SK-N-SH (cell line): ENCODE measurements around the gene MRC1. TPM values are rescaled to one million over a fixed set of nuclear protein-coding genes. Genes with fewer than 3 reads are reported as not detected.

Source experiments
- CTCF ChIA-PET: fragments of 300-600, 350-600 bp; formaldehyde crosslinking; extraction: SDS; loops from one replicate; lab custom pipeline; 2021; lab: Yijun Ruan, JAX
- POLR2A ChIA-PET: fragments of 350-600 bp; sonication (Branson Sonifier 250); formaldehyde crosslinking; extraction: SDS; loops from one replicate; lab custom pipeline; 2020; ENCODE audit warnings: antibody characterized with exemption, inconsistent platforms; lab: Yijun Ruan, JAX
- DNase-seq: peaks from one replicate; pipeline ENCODE4 v3.0.0; 2012
- H2AFZ ChIP-seq: fragments of 200-600 bp; sonication (generic); 2 replicates; pipeline ENCODE4 v1.8.1; 2016; ENCODE audit warnings: antibody characterized with exemption, mild to moderate bottlenecking, low read depth
- H3F3A ChIP-seq: fragments of 200-600 bp; sonication (generic); replicated peaks from 2 replicates; pipeline ENCODE3; 2016; ENCODE audit warnings: antibody characterized with exemption, mild to moderate bottlenecking; ENCODE audit not compliant: insufficient read depth
- H3K27ac ChIP-seq, 2 experiments: fragments of 200-500 bp in 1 of 2; fragments of 200-600 bp in 1 of 2; sonication (Bioruptor generic) in 1 of 2; sonication (generic), shearing (Covaris generic) in 1 of 2; 2 replicates each; pipeline versions ENCODE4 v1.5.1 to v1.6.1; 2014 to 2016; ENCODE audit warnings: low read depth in 2 of 2, inconsistent platforms in 1 of 2, low read length in 1 of 2, mild to moderate bottlenecking in 1 of 2, mixed read lengths in 1 of 2
- H3K27me3 ChIP-seq: fragments of 200-600 bp; sonication (generic), shearing (Covaris generic); 2 replicates; pipeline ENCODE4 v1.6.1; 2016; ENCODE audit warnings: mixed run types; ENCODE audit not compliant: insufficient read depth
- H3K36me3 ChIP-seq, 2 experiments: fragments of 200-500 bp in 1 of 2; fragments of 200-600 bp in 1 of 2; sonication (Bioruptor generic) in 1 of 2; sonication (generic) in 1 of 2; replicated peaks in 1 of 2; 2 replicates each; pipeline versions ENCODE3 to v1.5.1; 2014 to 2016; ENCODE audit warnings: low read length in 1 of 2, mild to moderate bottlenecking in 1 of 2; ENCODE audit not compliant: insufficient read depth in 2 of 2, control insufficient read depth in 1 of 2
- H3K4me1 ChIP-seq, 2 experiments: fragments of 200-500 bp in 1 of 2; fragments of 200-600 bp in 1 of 2; sonication (Bioruptor generic) in 1 of 2; sonication (generic), shearing (Covaris generic) in 1 of 2; 2 replicates each; pipeline versions ENCODE4 v1.5.1 to v1.6.1; 2014 to 2016; ENCODE audit warnings: low read depth in 1 of 2, low read length in 1 of 2, mixed run types in 1 of 2; ENCODE audit not compliant: insufficient read depth in 2 of 2, control insufficient read depth in 1 of 2
- H3K4me2 ChIP-seq: fragments of 200-600 bp; sonication (generic), shearing (Covaris generic); 2 replicates; pipeline ENCODE4 v1.6.1; 2017; ENCODE audit warnings: mixed run types
- H3K4me3 ChIP-seq, 2 experiments: fragments of 200-500 bp in 1 of 2; fragments of 200-600 bp in 1 of 2; sonication (Bioruptor generic) in 1 of 2; sonication (generic), shearing (Covaris generic) in 1 of 2; 2 replicates each; pipeline versions ENCODE4 v1.5.1 to v1.8.1; 2014 to 2016; ENCODE audit warnings: low read depth in 2 of 2, inconsistent platforms in 1 of 2, low read length in 1 of 2, mild to moderate bottlenecking in 1 of 2, mixed read lengths in 1 of 2, moderate library complexity in 1 of 2
- H3K79me2 ChIP-seq: fragments of 200-600 bp; sonication (generic); 2 replicates; pipeline ENCODE4 v1.8.1; 2017; ENCODE audit warnings: mild to moderate bottlenecking; ENCODE audit not compliant: insufficient read depth
- H3K9ac ChIP-seq: fragments of 200-600 bp; sonication (generic); 2 replicates; pipeline ENCODE4 v1.6.1; 2017; ENCODE audit warnings: mixed run types
- H3K9me2 ChIP-seq: fragments of 200-600 bp; sonication (generic); 2 replicates; pipeline ENCODE4 v1.6.1; 2017; ENCODE audit warnings: mixed run types
- H3K9me3 ChIP-seq: fragments of 200-600 bp; sonication (generic); 2 replicates; pipeline ENCODE4 v1.6.1; 2017; ENCODE audit warnings: mixed run types, mild to moderate bottlenecking, moderate library complexity
- H4K20me1 ChIP-seq: fragments of 200-600 bp; sonication (generic); 2 replicates; pipeline ENCODE4 v1.6.1; 2017; ENCODE audit warnings: mild to moderate bottlenecking, mixed run types; ENCODE audit not compliant: insufficient read depth
- CHD2 ChIP-seq: fragments of 150-350 bp; IDR thresholded peaks from 2 replicates; pipeline ENCODE4 v1.6.1; 2018; ENCODE audit warnings: low read length; ENCODE audit not compliant: partially characterized antibody
- CTCF ChIP-seq: fragments of 200-600 bp; sonication (generic); IDR thresholded peaks from 2 replicates; pipeline ENCODE4 v1.6.1; 2017; ENCODE audit warnings: antibody characterized with exemption, mild to moderate bottlenecking, moderate library complexity
- EP300 ChIP-seq, 2 experiments: IDR thresholded peaks; 2 replicates each; pipeline versions ENCODE4 v1.4.0 to v1.6.1; 2012; ENCODE audit warnings: borderline replicate concordance in 1 of 2, low read depth in 1 of 2, low read length in 1 of 2
- EZH2phosphoT487 ChIP-seq: fragments of 200-600 bp; sonication (generic); IDR thresholded peaks from 2 replicates; pipeline ENCODE4 v1.6.1; 2017; ENCODE audit warnings: low read depth, mixed run types, mild to moderate bottlenecking, antibody characterized with exemption, moderate library complexity, borderline replicate concordance
- FOXJ3 ChIP-seq: sonication (generic); formaldehyde crosslinking; IDR thresholded peaks from 2 replicates; pipeline ENCODE4 v1.5.1; 2020; ENCODE audit warnings: mild to moderate bottlenecking, missing genetic modification reagents
- FOXM1 ChIP-seq: IDR thresholded peaks from 2 replicates; pipeline ENCODE4 v1.4.0; 2012; ENCODE audit warnings: low read depth, mild to moderate bottlenecking
- GATA2 ChIP-seq: sonication (generic); formaldehyde crosslinking; IDR thresholded peaks from 2 replicates; pipeline ENCODE4 v1.5.0; 2020; ENCODE audit warnings: mild to moderate bottlenecking, missing genetic modification reagents
- MAX ChIP-seq: IDR thresholded peaks from 2 replicates; pipeline ENCODE4 v1.4.0; 2012; ENCODE audit warnings: low read depth
- MEF2A ChIP-seq: IDR thresholded peaks from 2 replicates; pipeline ENCODE4 v1.4.0; 2012; ENCODE audit warnings: low read depth, borderline replicate concordance
- MXI1 ChIP-seq: IDR thresholded peaks from 2 replicates; pipeline ENCODE4 v1.6.1; 2012; ENCODE audit warnings: mild to moderate bottlenecking, low read depth, low read length, improper control_type of control experiment
- NRF1 ChIP-seq: IDR thresholded peaks from 2 replicates; pipeline ENCODE4 v1.6.1; 2012; ENCODE audit warnings: low read depth, mild to moderate bottlenecking, low read length
- POLR2AphosphoS5 ChIP-seq: IDR thresholded peaks from 2 replicates; pipeline ENCODE4 v1.6.1; 2012; ENCODE audit warnings: low read depth, low read length
- RAD21 ChIP-seq: IDR thresholded peaks from 2 replicates; pipeline ENCODE4 v1.6.1; 2012; ENCODE audit warnings: mild to moderate bottlenecking, low read length
- SMC3 ChIP-seq: IDR thresholded peaks from 2 replicates; pipeline ENCODE4 v1.6.1; 2012; ENCODE audit warnings: low read depth, low read length, improper control_type of control experiment
- TEAD4 ChIP-seq: IDR thresholded peaks from 2 replicates; pipeline ENCODE4 v1.4.0; 2012; ENCODE audit warnings: mild to moderate bottlenecking, borderline replicate concordance; ENCODE audit not compliant: insufficient read depth
- WGBS: methylation state at CpG from one replicate; pipeline ENCODE4 v1.1.6; 2017; ENCODE audit warnings: low lambda C conversion rate; 5-methylcytosine and 5-hydroxymethylcytosine counted together
- polyA plus RNA-seq, 3 experiments: library from polyadenylated mRNA; depleted of rRNA; stranded (reverse); fragments of >200 nt; gene quantifications; 2 replicates each; pipeline ENCODE4 v1.2.3, GENCODE V29; 2012
- TF ChIP-seq, protein P1 (sequence below): IDR thresholded peaks from 2 replicates; pipeline ENCODE4 v1.4.0; 2012; ENCODE audit warnings: low read depth, borderline replicate concordance

Gene MRC1
- polyA plus RNA-seq, 1 of the 3 experiments (the other 2 are of a cell fraction) = not detected

DNA sequence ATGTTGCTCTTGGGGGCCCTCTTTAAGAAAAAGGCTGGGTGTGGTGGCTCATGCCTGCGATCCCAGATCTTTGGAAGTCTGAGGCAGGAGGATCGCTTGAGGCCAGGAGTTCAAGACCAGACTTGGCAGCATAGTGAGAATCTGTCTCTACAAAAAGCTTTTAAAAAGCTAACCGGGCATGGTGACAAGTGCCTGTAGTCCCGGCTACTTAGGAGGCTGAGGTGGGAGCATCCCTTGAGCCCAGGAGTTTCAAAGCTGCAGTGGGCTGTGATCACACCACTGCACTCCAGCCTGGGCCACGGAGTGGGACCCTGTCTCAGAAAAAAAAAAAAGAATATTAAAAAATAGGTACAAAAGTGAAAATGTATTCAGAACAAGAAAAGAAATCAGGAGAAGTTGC, 104.5 kb downstream of the MRC1 start:
- TF ChIP-seq CTCF = no peak
- no peak for TF ChIP-seq FOXM1
- no peak for TF ChIP-seq MEF2A
- TF ChIP-seq MAX = no peak
- TF ChIP-seq NRF1 = no peak
- no peak for TF ChIP-seq FOXJ3 (CRISPR knock-in tag)
- WGBS = 77% methylated on average over 5 of the region's 5 CpGs

DNA sequence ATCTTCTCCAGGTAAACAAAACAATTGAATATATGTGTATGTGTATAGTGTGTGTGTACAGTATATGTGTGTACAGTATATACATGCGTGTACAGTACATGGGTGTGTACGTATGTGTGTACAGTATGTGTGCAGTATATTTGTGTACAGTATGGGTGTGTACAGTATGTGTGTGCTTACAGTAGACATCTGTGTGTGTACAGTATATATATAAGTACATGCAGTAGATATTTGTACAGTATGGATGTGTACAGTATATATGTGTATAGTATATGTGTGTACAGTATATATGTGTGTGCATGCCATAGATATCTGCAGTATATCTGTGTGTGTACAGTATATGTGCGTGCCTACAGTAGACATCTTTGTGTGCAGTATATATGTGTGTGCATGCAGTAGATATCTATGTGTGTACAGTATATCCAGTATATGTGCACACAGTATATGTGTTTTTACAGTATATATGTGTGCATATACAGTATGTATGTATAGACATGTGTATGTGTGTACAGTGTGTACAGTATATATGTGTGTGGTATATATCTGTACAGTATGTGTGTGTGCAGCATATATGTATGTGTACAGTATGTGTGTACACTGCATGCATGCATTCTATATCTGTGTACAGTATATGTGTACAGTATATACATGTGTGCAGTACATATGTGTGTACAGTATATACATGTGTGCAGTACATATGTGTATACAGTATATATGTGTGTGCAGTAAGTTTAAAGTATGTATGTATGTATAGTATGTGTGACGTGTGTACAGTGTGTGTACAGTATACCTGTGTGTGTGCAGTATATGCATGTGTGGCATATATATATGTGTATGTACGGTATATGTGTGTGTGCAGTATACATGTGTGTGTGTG, 105.3 kb downstream of the MRC1 start:
- Histone ChIP-seq H3K4me1 (no peaks in the 10 kb centered on the region; a peak in 1 of 4 replicates), H3K4me3 (no peak overlapping the region), H3K9ac (no peak overlapping the region), H4K20me1 (no peaks in the 10 kb centered on the region), H2AFZ (no peak overlapping the region), H3K79me2 (no peaks in the 10 kb centered on the region), H3K36me3 (no peaks in the 10 kb centered on the region), H3F3A (no peaks in the 10 kb centered on the region), H3K9me2 (no peaks in the 10 kb centered on the region), H3K9me3 (no peaks in the 10 kb centered on the region), H3K27me3 (no peaks in the 10 kb centered on the region), H3K4me2 (no peak overlapping the region), H3K27ac (no peak overlapping the region)
- 85% methylated on average over 5 of the region's 5 CpGs for WGBS
- TF ChIP-seq, protein P1, sequence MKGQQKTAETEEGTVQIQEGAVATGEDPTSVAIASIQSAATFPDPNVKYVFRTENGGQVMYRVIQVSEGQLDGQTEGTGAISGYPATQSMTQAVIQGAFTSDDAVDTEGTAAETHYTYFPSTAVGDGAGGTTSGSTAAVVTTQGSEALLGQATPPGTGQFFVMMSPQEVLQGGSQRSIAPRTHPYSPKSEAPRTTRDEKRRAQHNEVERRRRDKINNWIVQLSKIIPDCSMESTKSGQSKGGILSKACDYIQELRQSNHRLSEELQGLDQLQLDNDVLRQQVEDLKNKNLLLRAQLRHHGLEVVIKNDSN = no peak
- TF ChIP-seq GATA2 = no peak
- no peak for TF ChIP-seq EZH2phosphoT487
- TF ChIP-seq RAD21 = no peak
- no peak for TF ChIP-seq TEAD4
- no peak for TF ChIP-seq FOXM1
- TF ChIP-seq SMC3 = no peak
- no peak for TF ChIP-seq NRF1
- no peak for TF ChIP-seq CHD2
- no peak for TF ChIP-seq MEF2A
- no peak for TF ChIP-seq POLR2AphosphoS5
- no peak for TF ChIP-seq EP300 (IDR thresholded peaks at IDR 0.05; ENCODE audit: borderline replicate concordance in 1 of 2, low read depth in 1 of 2, low read length in 1 of 2)
- TF ChIP-seq MXI1 = no peak
- DNase-seq = no peak
- CTCF ChIA-PET = no interaction called here
- POLR2A ChIA-PET = no interaction called here

More for the DNA sequence above, 104.5 kb downstream of the MRC1 start:
- Histone ChIP-seq H3F3A (no peaks in the 10 kb centered on the region), H4K20me1 (no peaks in the 10 kb centered on the region), H3K27ac (no peak overlapping the region), H3K4me2 (no peak overlapping the region), H3K79me2 (no peaks in the 10 kb centered on the region), H3K4me1 (no peaks in the 10 kb centered on the region; a peak in 1 of 4 replicates), H3K4me3 (no peak overlapping the region), H3K9me2 (no peaks in the 10 kb centered on the region), H3K27me3 (no peaks in the 10 kb centered on the region), H3K36me3 (no peaks in the 10 kb centered on the region), H2AFZ (no peak overlapping the region), H3K9me3 (no peaks in the 10 kb centered on the region), H3K9ac (no peak overlapping the region)
- DNase-seq = no peak
- POLR2A ChIA-PET = no interaction called here
- CTCF ChIA-PET = interaction anchor here (0.7 to 2.3 kb wide), 2 partner anchors 10 to 303 kb away, joined by 3 to 12 read pairs; no protein-coding TSS in a partner anchor
